Subcutaneous adipose tissue (tissue), 4 donors: ENCODE results near the gene BPIFA1. TPM values are rescaled to one million over a fixed set of nuclear protein-coding genes. Genes with fewer than 3 reads are reported as not detected.

Source experiments
- CTCF ChIP-seq: fragments of 450-650 bp; IDR thresholded peaks from one replicate; pipeline ENCODE4 v1.5.1; 2016; ENCODE audit warnings: low read depth, mild to moderate bottlenecking, control low read depth, antibody characterized with exemption, moderate library complexity
- total RNA-seq, 4 donors: library from RNA; depleted of rRNA; stranded (reverse); fragments of >200 nt; gene quantifications; one replicate each; pipeline ENCODE4 v1.1.0, GENCODE V29; 2016

Gene BPIFA1
- total RNA-seq, 4 donors from 2014 or later: not detected

- TF ChIP-seq CTCF: no peak
Measured at GRCh38 chr20:33239418-33239817, 3.6 kb downstream of the BPIFA1 start.

DNA sequence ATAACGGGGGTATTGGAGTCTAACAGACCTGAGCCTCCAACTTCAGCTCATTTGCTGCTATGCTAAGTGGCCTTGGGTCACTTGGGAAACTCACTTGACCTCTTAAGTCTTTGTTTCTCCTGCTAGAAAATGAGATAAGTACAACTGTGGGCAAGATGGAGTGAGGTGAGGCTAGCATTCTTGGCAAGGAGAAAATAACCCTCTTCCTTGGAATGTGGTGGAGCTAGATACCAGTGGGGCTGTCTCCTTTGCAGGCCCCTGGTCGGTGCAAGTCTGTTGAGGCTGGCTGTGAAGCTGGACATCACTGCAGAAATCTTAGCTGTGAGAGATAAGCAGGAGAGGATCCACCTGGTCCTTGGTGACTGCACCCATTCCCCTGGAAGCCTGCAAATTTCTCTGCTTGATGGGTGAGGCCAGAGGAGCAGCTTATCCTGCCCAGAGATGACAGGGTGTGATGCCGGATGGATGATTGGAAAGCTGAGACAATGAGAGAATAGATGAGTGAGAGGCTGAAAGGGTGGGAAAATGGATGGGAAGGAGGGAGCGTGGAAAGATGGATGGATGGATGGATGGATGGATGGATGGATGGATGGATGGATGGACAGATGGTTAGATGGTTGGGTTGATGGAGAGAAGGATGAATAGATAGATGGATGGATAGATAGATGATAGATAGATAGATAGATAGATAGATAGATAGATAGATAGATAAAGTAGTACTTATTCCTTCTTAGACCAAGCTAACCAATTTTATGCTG, 4.4 kb downstream of the BPIFA1 start:
- TF ChIP-seq CTCF: no peak

DNA sequence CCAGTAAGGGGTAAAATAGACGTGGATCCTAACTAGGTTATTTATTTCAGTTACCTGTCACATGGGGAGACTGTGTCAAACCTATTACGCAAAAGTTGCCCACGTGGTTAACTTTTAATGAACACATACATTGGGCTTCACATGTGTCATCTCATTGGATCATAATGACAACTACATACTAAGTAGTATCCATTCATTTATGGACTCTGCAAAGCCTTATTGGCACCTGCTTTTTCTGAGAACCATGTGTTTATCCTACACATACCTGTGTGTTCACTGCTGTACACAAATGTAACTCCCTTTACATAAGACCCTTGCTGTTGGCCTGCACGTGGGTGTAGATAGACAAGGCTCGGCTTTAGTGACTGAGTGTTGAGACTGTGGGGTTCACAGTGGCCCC, 5.1 kb downstream of the BPIFA1 start:
- TF ChIP-seq CTCF: no peak

DNA sequence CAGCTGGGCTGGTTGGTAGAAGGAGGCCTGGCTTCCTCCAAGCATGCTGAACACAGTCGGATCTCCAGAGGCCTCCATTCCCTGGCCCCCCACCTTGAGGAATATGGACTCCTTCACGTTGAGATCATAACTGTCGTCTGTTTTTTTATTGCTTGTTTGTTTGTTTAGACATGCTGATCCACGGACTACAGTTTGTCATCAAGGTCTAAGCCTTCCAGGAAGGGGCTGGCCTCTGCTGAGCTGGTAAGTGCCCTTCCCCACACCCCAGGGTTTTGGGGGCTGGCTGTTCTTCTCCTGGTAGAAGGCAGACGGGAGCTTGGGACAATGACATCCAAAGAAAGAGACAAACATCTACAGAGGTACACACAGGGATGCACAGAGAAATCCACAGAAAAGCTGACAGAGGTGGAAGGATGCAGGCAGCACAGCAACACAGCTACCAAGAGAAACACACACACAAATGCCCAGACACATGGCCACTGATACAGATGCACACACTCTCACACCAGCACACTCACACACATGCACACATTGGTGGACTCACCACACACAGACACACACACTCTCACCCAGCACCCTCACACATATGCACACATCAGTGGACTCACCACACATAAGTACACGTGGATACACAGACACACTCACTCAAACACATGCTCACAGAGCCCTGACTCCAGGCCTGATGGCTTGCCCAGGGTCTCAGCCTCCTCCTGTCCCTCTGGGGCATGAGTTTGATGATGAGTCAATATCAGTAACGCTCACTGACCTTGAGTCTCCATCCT, 6.7 kb downstream of the BPIFA1 start:
- TF ChIP-seq CTCF: no peak

- TF ChIP-seq CTCF: no peak
Measured at GRCh38 chr20:33246077-33246476, 10.3 kb downstream of the BPIFA1 start.

- no peak for TF ChIP-seq CTCF
Measured at GRCh38 chr20:33249456-33249855, 13.7 kb downstream of the BPIFA1 start.

GRCh38 chr20:33250666-33251065, 14.9 kb downstream of the BPIFA1 start:
- TF ChIP-seq CTCF: no peak
